Smooth muscle cell of trachea (primary cell): ENCODE data around the gene NCAPG2. TPM values are rescaled to one million over a fixed set of nuclear protein-coding genes. Genes with fewer than 3 reads are reported as not detected.

Source experiments
- total RNA-seq: library from RNA; depleted of rRNA; stranded (reverse); fragments of >200 nt; gene quantifications from 2 replicates; pipeline ENCODE4 v1.2.1, GENCODE V29; 2014

Gene NCAPG2, protein sequence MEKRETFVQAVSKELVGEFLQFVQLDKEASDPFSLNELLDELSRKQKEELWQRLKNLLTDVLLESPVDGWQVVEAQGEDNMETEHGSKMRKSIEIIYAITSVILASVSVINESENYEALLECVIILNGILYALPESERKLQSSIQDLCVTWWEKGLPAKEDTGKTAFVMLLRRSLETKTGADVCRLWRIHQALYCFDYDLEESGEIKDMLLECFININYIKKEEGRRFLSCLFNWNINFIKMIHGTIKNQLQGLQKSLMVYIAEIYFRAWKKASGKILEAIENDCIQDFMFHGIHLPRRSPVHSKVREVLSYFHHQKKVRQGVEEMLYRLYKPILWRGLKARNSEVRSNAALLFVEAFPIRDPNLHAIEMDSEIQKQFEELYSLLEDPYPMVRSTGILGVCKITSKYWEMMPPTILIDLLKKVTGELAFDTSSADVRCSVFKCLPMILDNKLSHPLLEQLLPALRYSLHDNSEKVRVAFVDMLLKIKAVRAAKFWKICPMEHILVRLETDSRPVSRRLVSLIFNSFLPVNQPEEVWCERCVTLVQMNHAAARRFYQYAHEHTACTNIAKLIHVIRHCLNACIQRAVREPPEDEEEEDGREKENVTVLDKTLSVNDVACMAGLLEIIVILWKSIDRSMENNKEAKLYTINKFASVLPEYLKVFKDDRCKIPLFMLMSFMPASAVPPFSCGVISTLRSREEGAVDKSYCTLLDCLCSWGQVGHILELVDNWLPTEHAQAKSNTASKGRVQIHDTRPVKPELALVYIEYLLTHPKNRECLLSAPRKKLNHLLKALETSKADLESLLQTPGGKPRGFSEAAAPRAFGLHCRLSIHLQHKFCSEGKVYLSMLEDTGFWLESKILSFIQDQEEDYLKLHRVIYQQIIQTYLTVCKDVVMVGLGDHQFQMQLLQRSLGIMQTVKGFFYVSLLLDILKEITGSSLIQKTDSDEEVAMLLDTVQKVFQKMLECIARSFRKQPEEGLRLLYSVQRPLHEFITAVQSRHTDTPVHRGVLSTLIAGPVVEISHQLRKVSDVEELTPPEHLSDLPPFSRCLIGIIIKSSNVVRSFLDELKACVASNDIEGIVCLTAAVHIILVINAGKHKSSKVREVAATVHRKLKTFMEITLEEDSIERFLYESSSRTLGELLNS
- 7.3 and 39.7 TPM in 2 replicates for total RNA-seq

DNA sequence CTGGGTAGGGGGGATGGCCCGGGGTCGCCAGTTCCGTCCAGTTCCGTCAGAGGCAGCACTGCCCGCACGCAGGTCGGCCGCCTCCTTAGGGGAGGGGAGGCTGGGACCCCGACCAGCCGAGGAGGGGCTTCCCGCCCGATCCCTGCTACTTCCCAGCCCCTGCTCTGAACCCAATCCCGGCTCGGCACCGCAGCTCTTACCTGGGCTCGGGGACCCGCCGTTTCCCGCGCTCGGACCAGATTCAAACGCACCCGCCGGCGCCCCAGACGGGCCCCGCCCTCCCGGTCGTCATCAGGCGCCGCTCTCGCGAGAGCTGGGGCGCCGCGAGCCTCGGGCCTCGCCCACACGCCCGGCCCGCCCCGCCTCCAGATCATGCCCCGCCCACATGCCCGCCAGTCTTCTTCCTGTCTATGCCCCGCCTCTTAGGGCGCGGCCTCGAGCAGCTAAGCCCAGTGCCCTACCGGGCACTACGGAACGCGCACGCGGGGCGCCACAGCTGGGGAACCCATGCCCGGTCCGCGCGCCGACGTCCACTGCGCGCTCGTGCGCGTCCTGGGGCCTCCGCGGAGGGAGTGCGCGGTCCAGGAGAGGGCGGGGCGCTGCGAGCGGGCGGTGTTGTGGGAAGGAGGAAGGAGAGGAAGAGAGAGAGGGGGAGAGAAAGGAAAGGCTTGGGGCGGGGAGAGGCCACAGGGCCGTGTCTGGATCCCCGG is at the start of gene NCAPG2:
Gene NCAPG2, minus strand, starts transcription at position 281 of the 710 bp plus-strand sequence. CDS start 2,905 bp downstream, outside the sequence.

DNA sequence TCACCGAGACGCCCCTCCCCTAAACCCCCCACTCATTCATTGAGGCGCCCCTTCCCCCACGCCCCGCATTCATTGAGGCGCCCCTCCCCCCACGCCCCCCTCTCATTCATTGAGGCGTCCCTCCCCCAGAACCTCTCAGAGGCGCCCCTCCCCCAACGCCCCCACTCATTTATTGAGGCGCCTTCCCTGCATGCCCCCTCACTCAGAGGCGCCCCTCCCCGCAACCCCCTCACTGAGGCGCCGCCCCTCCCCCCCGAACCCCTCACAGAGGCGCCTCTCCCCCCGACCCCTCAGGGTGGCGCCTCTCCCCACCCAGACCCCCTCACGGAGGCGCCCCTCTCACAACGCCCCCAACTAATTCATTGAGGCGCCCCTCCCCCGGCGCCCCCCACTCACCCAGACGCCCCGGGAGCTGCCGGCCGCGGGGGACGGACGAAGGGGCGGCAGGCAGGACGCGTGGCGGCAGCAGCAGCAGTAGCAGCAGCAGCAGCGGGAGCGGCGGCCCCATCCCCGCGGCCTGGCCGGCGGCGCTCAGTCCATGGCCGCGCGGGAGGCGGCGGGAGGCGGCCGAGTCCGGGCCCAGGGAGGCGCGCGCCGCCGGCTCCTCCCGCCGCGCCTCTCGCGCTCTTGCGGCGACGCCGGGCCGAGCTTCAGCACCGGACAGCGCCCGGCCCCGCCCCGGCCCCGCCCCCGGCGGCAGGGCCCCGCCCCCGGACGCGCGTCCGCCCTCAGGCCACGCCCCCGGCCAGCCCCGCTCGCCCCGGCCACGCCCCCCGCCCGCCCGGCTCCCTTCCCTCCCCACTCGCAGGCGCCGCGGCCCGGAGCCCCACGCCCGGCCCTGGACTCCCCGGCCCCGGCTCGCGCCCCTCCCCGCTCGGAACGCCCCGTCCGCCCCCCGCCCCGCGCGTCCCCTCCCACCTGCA is 117.2 kb downstream of the NCAPG2 start, which contains the start of gene PTPRN2:
Gene PTPRN2, minus strand, starts transcription at position 662 of the 923 bp plus-strand sequence.

Other genes with a start within 250 kb of the NCAPG2 start
- gene PTPRN2, start 117.0 kb downstream of the NCAPG2 start, total RNA-seq = 0.29 and 0.50 TPM in 2 replicates
- 111 and 132 TPM in 2 replicates for gene ESYT2, start 124.7 kb upstream of the NCAPG2 start, total RNA-seq
- gene DYNC2I1, start 151.8 kb upstream of the NCAPG2 start, total RNA-seq = 7.4 and 8.4 TPM in 2 replicates